ENCODE data around the gene PPT1.

DNA sequence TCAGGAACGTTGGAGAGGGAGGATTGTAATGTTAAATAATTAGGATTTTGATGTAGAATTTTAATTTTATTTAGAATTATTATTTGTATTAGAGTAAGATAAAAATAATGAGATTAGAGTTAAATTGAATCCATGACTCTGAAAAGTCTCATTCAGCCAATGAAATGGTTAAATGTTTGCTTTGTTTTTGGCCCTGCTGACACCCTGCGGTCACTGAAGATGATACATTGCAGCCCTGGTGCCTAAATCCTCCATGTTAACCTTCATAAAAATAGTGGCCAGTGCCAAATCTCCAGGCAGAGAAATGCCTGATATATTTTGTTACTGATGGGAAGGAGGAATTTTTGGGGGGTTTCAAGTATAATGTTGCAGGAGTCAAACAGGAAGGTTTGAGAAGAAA, 36.8 kb upstream of the PPT1 start:
- no peak for TF ChIP-seq POLR2AphosphoS5 (IDR thresholded peaks at IDR 0.05; ENCODE audit: low read depth, low read length)
- TF ChIP-seq CTCF (IDR thresholded peaks at IDR 0.05 in 2 of 3, conservative IDR thresholded peaks at IDR 0.05 in 1 of 3; ENCODE audit: borderline replicate concordance in 1 of 3, insufficient read depth in 1 of 3, low read depth in 2 of 3, low read length in 2 of 3) = no peak
- no peak for TF ChIP-seq EZH2phosphoT487 (IDR thresholded peaks at IDR 0.05; ENCODE audit: borderline replicate concordance)
- no peak for TF ChIP-seq ZNF274 (IDR thresholded peaks at IDR 0.05; ENCODE audit: low read depth, low read length)
- TF ChIP-seq ZBTB33 (IDR thresholded peaks at IDR 0.05; ENCODE audit: extremely low read depth, insufficient replicate concordance, low read length) = no peak
- no peak for TF ChIP-seq SRF (IDR thresholded peaks at IDR 0.05; ENCODE audit: low read depth)

All from HCT116 (cell line).